ENCODE data around the gene CEP85. TPM values are rescaled to one million over a fixed set of nuclear protein-coding genes. Genes with fewer than 3 reads are reported as not detected.

Gene CEP85
- total and polyA plus RNA-seq, 9 of the 15 experiments (the other 6 are each of a cell fraction or from before 2014, with no cell fraction given) = 42.1 to 140 (median 92.6) TPM

- TF ChIP-seq, protein P1, sequence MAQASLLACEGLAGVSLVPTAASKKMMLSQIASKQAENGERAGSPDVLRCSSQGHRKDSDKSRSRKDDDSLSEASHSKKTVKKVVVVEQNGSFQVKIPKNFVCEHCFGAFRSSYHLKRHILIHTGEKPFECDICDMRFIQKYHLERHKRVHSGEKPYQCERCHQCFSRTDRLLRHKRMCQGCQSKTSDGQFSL (CRISPR knock-in tag; IDR thresholded peaks at IDR 0.05) = peak; percentile 85
- TF ChIP-seq, protein P1 (tag; IDR thresholded peaks at IDR 0.05) = no peak
- TF ChIP-seq SRF (CRISPR knock-in tag; IDR thresholded peaks at IDR 0.05) (no peak), NEUROD1 (IDR thresholded peaks at IDR 0.05; ENCODE audit: borderline replicate concordance, low read depth, low read length, partially characterized antibody) (peak; percentile 11), RCOR1 (IDR thresholded peaks at IDR 0.05; ENCODE audit: borderline replicate concordance in 1 of 2, low read depth in 2 of 2, low read length in 2 of 2) (0 out of 4 replicates have a peak, but pooled peaks of 1 of the 2 experiments have one; percentile 19), SREBF2 (CRISPR knock-in tag; IDR thresholded peaks at IDR 0.05) (peak; percentile 37; the same call in 1 of the 2 replicates), KDM1A (IDR thresholded peaks at IDR 0.05) (peak; percentile 70 to 86), ZNF280B (CRISPR knock-in tag; IDR thresholded peaks at IDR 0.05) (0 out of 2 replicates have a peak, but pooled peaks have one; percentile 60), MYNN (IDR thresholded peaks at IDR 0.05) (0 out of 2 replicates have a peak, but pooled peaks have one; percentile 11), MYNN (CRISPR knock-in tag; IDR thresholded peaks at IDR 0.05) (no peak), SMARCC2 (IDR thresholded peaks at IDR 0.05; ENCODE audit: low read depth) (0 out of 2 replicates have a peak, but pooled peaks have one; percentile 36), LARP7 (IDR thresholded peaks at IDR 0.05) (0 out of 2 replicates have a peak, but pooled peaks have one; percentile 45), NFIC (IDR thresholded peaks at IDR 0.05) (0 out of 2 replicates have a peak, but pooled peaks have one; percentile 31), BHLHE40 (IDR thresholded peaks at IDR 0.05; ENCODE audit: low read length) (no peak), ESRRA (IDR thresholded peaks at IDR 0.05; ENCODE audit: borderline replicate concordance, low read depth) (peak; percentile 89), FOXJ3 (CRISPR knock-in tag; IDR thresholded peaks at IDR 0.05) (no peak), CBFA2T3 (IDR thresholded peaks at IDR 0.05) (peak; percentile 36), PHTF2 (CRISPR knock-in tag; IDR thresholded peaks at IDR 0.05) (no peak)
- TF ChIP-seq, protein P2, sequence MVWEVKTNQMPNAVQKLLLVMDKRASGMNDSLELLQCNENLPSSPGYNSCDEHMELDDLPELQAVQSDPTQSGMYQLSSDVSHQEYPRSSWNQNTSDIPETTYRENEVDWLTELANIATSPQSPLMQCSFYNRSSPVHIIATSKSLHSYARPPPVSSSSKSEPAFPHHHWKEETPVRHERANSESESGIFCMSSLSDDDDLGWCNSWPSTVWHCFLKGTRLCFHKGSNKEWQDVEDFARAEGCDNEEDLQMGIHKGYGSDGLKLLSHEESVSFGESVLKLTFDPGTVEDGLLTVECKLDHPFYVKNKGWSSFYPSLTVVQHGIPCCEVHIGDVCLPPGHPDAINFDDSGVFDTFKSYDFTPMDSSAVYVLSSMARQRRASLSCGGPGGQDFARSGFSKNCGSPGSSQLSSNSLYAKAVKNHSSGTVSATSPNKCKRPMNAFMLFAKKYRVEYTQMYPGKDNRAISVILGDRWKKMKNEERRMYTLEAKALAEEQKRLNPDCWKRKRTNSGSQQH (CRISPR knock-in tag; IDR thresholded peaks at IDR 0.05) = 0 out of 2 replicates have a peak, but pooled peaks have one; percentile 8
- TF ChIP-seq, protein P3, sequence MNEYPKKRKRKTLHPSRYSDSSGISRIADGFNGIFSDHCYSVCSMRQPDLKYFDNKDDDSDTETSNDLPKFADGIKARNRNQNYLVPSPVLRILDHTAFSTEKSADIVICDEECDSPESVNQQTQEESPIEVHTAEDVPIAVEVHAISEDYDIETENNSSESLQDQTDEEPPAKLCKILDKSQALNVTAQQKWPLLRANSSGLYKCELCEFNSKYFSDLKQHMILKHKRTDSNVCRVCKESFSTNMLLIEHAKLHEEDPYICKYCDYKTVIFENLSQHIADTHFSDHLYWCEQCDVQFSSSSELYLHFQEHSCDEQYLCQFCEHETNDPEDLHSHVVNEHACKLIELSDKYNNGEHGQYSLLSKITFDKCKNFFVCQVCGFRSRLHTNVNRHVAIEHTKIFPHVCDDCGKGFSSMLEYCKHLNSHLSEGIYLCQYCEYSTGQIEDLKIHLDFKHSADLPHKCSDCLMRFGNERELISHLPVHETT (CRISPR knock-in tag; conservative IDR thresholded peaks at IDR 0.05 in 1 of 2, IDR thresholded peaks at IDR 0.05 in 1 of 2) = peak in 1 of 2 experiments; percentile 37; a peak in 1 of 4 replicates
- TF ChIP-seq, protein P4, sequence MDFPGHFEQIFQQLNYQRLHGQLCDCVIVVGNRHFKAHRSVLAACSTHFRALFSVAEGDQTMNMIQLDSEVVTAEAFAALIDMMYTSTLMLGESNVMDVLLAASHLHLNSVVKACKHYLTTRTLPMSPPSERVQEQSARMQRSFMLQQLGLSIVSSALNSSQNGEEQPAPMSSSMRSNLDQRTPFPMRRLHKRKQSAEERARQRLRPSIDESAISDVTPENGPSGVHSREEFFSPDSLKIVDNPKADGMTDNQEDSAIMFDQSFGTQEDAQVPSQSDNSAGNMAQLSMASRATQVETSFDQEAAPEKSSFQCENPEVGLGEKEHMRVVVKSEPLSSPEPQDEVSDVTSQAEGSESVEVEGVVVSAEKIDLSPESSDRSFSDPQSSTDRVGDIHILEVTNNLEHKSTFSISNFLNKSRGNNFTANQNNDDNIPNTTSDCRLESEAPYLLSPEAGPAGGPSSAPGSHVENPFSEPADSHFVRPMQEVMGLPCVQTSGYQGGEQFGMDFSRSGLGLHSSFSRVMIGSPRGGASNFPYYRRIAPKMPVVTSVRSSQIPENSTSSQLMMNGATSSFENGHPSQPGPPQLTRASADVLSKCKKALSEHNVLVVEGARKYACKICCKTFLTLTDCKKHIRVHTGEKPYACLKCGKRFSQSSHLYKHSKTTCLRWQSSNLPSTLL (IDR thresholded peaks at IDR 0.05) = 0 out of 2 replicates have a peak, but pooled peaks have one; percentile 21
Observed at GRCh38 chr1:26280333-26281042, 46.5 kb downstream of the CEP85 start (continued).

All from K562 (cell line).